ENCODE data around the gene ZNF521. TPM values are rescaled to one million over a fixed set of nuclear protein-coding genes. Genes with fewer than 3 reads are reported as not detected.

Gene ZNF521
- total RNA-seq, 1 experiment from 2014 or later = 5.0 TPM

GRCh38 chr18:25112821-25113434 lies 239.0 kb downstream of the ZNF521 start:
- Histone ChIP-seq H3K9me3 (no peaks in the 10 kb centered on the region), H3K4me3 (no peak overlapping the region), H3K27me3 (no peaks in the 10 kb centered on the region), H3K36me3 (no peaks in the 10 kb centered on the region)
- DNase-seq = no peak

- no peak for DNase-seq
- Histone ChIP-seq H3K36me3 (no peaks in the 10 kb centered on the region), H3K27me3 (no peaks in the 10 kb centered on the region), H3K9me3 (no peaks in the 10 kb centered on the region), H3K4me3 (no peak overlapping the region)
Measured at GRCh38 chr18:25111377-25112288, 240.3 kb downstream of the ZNF521 start.

- H3K27me3 ChIP-seq = no peaks in the 10 kb centered on the region
- H3K9me3 ChIP-seq = no peaks in the 10 kb centered on the region
- H3K36me3 ChIP-seq = no peaks in the 10 kb centered on the region
- no peak overlapping the region for H3K4me3 ChIP-seq
- DNase-seq = no peak
Measured at GRCh38 chr18:25109484-25109883, 242.5 kb downstream of the ZNF521 start.

GRCh38 chr18:25103468-25104155 lies 248.4 kb downstream of the ZNF521 start:
- no peaks in the 10 kb centered on the region for H3K36me3 ChIP-seq

GRCh38 chr18:25102662-25103061 lies 249.3 kb downstream of the ZNF521 start:
- DNase-seq = no peak
- H3K36me3 ChIP-seq = no peaks in the 10 kb centered on the region
- H3K9me3 ChIP-seq = no peaks in the 10 kb centered on the region
- H3K4me3 ChIP-seq = no peak overlapping the region
- no peaks in the 10 kb centered on the region for H3K27me3 ChIP-seq

More at GRCh38 chr18:25103468-25104155, 248.4 kb downstream of the ZNF521 start:
- H3K27me3 ChIP-seq = no peaks in the 10 kb centered on the region
- no peak overlapping the region for H3K4me3 ChIP-seq
- DNase-seq = no peak
- no peaks in the 10 kb centered on the region for H3K9me3 ChIP-seq

- H3K9me3 ChIP-seq = no peaks in the 10 kb centered on the region
- DNase-seq = no peak
Measured at GRCh38 chr18:25100418-25100817, 251.5 kb downstream of the ZNF521 start.

GRCh38 chr18:25099895-25100294 lies 252.1 kb downstream of the ZNF521 start:
- no peaks in the 10 kb centered on the region for H3K36me3 ChIP-seq
- H3K4me3 ChIP-seq = no peak overlapping the region
- no peak for DNase-seq
- no peaks in the 10 kb centered on the region for H3K9me3 ChIP-seq
- H3K27me3 ChIP-seq = no peaks in the 10 kb centered on the region

More at GRCh38 chr18:25100418-25100817, 251.5 kb downstream of the ZNF521 start:
- no peaks in the 10 kb centered on the region for H3K36me3 ChIP-seq
- H3K4me3 ChIP-seq = no peak overlapping the region
- no peaks in the 10 kb centered on the region for H3K27me3 ChIP-seq

- H3K36me3 ChIP-seq = no peaks in the 10 kb centered on the region
- H3K9me3 ChIP-seq = no peaks in the 10 kb centered on the region
- H3K4me3 ChIP-seq = no peak overlapping the region
- no peak for DNase-seq
- no peaks in the 10 kb centered on the region for H3K27me3 ChIP-seq
Measured at GRCh38 chr18:25097569-25098056, 254.4 kb downstream of the ZNF521 start.

GRCh38 chr18:25097057-25097456 lies 254.9 kb downstream of the ZNF521 start:
- Histone ChIP-seq H3K27me3 (no peaks in the 10 kb centered on the region), H3K36me3 (no peaks in the 10 kb centered on the region), H3K4me3 (no peak overlapping the region), H3K9me3 (no peaks in the 10 kb centered on the region)
- DNase-seq = no peak

- no peaks in the 10 kb centered on the region; the same call in 1 of the 2 replicates for H3K36me3 ChIP-seq
- no peaks in the 10 kb centered on the region for H3K27me3 ChIP-seq
- H3K4me3 ChIP-seq = no peak overlapping the region
- DNase-seq = no peak
- no peaks in the 10 kb centered on the region for H3K9me3 ChIP-seq
Measured at GRCh38 chr18:25093141-25093540, 258.8 kb downstream of the ZNF521 start.

- Histone ChIP-seq H3K4me3 (no peak overlapping the region), H3K36me3 (no peaks in the 10 kb centered on the region; the same call in 1 of the 2 replicates), H3K27me3 (no peaks in the 10 kb centered on the region), H3K9me3 (no peaks in the 10 kb centered on the region)
- DNase-seq = no peak
Measured at GRCh38 chr18:25089470-25089869, 262.5 kb downstream of the ZNF521 start.

- no peak for DNase-seq
- H3K36me3 ChIP-seq = no peaks in the 10 kb centered on the region; the same call in 1 of the 2 replicates
- H3K4me3 ChIP-seq = no peak overlapping the region
- H3K9me3 ChIP-seq = no peaks in the 10 kb centered on the region
- no peaks in the 10 kb centered on the region for H3K27me3 ChIP-seq
Measured at GRCh38 chr18:25086876-25087275, 265.1 kb downstream of the ZNF521 start.

- DNase-seq = no peak
- H3K9me3 ChIP-seq = no peaks in the 10 kb centered on the region
- H3K27me3 ChIP-seq = no peaks in the 10 kb centered on the region
- no peak overlapping the region for H3K4me3 ChIP-seq
- no peaks in the 10 kb centered on the region for H3K36me3 ChIP-seq
Measured at GRCh38 chr18:25081001-25081400, 271.0 kb downstream of the ZNF521 start.

- H3K4me3 ChIP-seq = no peak overlapping the region
- no peaks in the 10 kb centered on the region for H3K27me3 ChIP-seq
- H3K9me3 ChIP-seq = no peaks in the 10 kb centered on the region
- H3K36me3 ChIP-seq = no peaks in the 10 kb centered on the region
- DNase-seq = no peak
Measured at GRCh38 chr18:25080211-25080610, 271.8 kb downstream of the ZNF521 start.

- Histone ChIP-seq H3K27me3 (no peaks in the 10 kb centered on the region), H3K4me3 (no peak overlapping the region), H3K36me3 (no peaks in the 10 kb centered on the region), H3K9me3 (no peaks in the 10 kb centered on the region)
- no peak for DNase-seq
Measured at GRCh38 chr18:25077944-25078723, 273.8 kb downstream of the ZNF521 start.

Data from MG63 (cell line).